A549 (cell line): ENCODE results near the gene ZC3H13. TPM values are rescaled to one million over a fixed set of nuclear protein-coding genes. Genes with fewer than 3 reads are reported as not detected.

Source experiments
- ATAC-seq, 2 experiments: fragments of 200-7000 bp in 1 of 2; fragments of >200 bp in 1 of 2; cut with Nextera tagmentation in 1 of 2; cut with Tn5 transposase in 1 of 2; 3 replicates each; pipeline versions ENCODE4 v1.8.0 to v1.9.1; 2018 to 2020; ENCODE audit warnings: mild to moderate bottlenecking in 1 of 2, moderate library complexity in 1 of 2
- CTCF ChIA-PET: fragments of 300-600 bp; sonication (Branson Sonifier 250); formaldehyde crosslinking; extraction: SDS; loops from one replicate; lab custom pipeline; 2021; ENCODE audit warnings: antibody characterized with exemption, inconsistent platforms; lab: Yijun Ruan, JAX
- POLR2A ChIA-PET: fragments of 350-600 bp; formaldehyde crosslinking; extraction: SDS; loops from one replicate; lab custom pipeline; 2021; ENCODE audit warnings: antibody characterized with exemption, inconsistent platforms; lab: Yijun Ruan, JAX
- DNase-seq, 2 experiments: peaks; one replicate each; pipeline versions ENCODE4 v3.0.0 to v3.0.0-alpha.2; 2011 to 2016; ENCODE audit warnings: low read depth in 1 of 2, low spot score in 1 of 2
- FAIRE-seq: peaks from 2 replicates; lab custom pipeline; 2011; peaks lifted over from hg19 to GRCh38; lab: Jason Lieb, UNC
- H3K27ac ChIP-seq, 2 experiments: fragments of >200 bp; sonication (Bioruptor Twin); formaldehyde crosslinking; 3 replicates each; pipeline ENCODE4 v1.5.1; 2016 to 2017
- H3K4me1 ChIP-seq: fragments of >200 bp; sonication (Bioruptor Twin); formaldehyde crosslinking; 3 replicates; pipeline ENCODE4 v1.6.1; 2016
- H3K4me2 ChIP-seq: fragments of >200 bp; sonication (Bioruptor Twin); formaldehyde crosslinking; 3 replicates; pipeline ENCODE4 v1.6.1; 2016
- H3K4me3 ChIP-seq: fragments of >200 bp; sonication (Bioruptor Twin); formaldehyde crosslinking; 3 replicates; pipeline ENCODE4 v1.5.1; 2016
- H3K9me3 ChIP-seq: fragments of >200 bp; sonication (Bioruptor Twin); formaldehyde crosslinking; 3 replicates; pipeline ENCODE4 v1.6.1; 2016
- CBX8 ChIP-seq: fragments of 200-600 bp; sonication (generic); IDR thresholded peaks from 2 replicates; pipeline ENCODE4 v1.6.1; 2016
- CHD4 ChIP-seq: fragments of 200-600 bp; sonication (generic); IDR thresholded peaks from 2 replicates; pipeline ENCODE4 v1.6.1; 2016; ENCODE audit warnings: antibody characterized with exemption, mild to moderate bottlenecking, borderline replicate concordance
- FOSB ChIP-seq: fragments of 250-450 bp; sonication (Bioruptor Pico); IDR thresholded peaks from 2 replicates; pipeline ENCODE4 v1.5.0; 2020; ENCODE audit warnings: mild to moderate bottlenecking, moderate library complexity
- FOXS1 ChIP-seq: fragments of 250-450 bp; sonication (Bioruptor Pico); IDR thresholded peaks from 2 replicates; pipeline ENCODE4 v1.5.0; 2020; ENCODE audit warnings: mild to moderate bottlenecking, moderate library complexity
- GATA3 ChIP-seq: IDR thresholded peaks from 2 replicates; pipeline ENCODE4 v1.6.1; 2012; ENCODE audit warnings: borderline replicate concordance
- HEYL ChIP-seq: fragments of 250-450 bp; sonication (Bioruptor Pico); IDR thresholded peaks from 2 replicates; pipeline ENCODE4 v1.8.0; 2021; ENCODE audit warnings: mild to moderate bottlenecking, moderate library complexity
- KDM5A ChIP-seq: fragments of 200-600 bp; sonication (generic); IDR thresholded peaks from 2 replicates; pipeline ENCODE4 v1.6.1; 2016; ENCODE audit warnings: antibody characterized with exemption, mild to moderate bottlenecking
- NFE2L2 ChIP-seq: fragments of 150-350 bp; conservative IDR thresholded peaks from 2 replicates; pipeline ENCODE4 v1.6.1; 2014; ENCODE audit warnings: low read length
- NPAS2 ChIP-seq: fragments of 250-450 bp; sonication (Bioruptor Pico); IDR thresholded peaks from 2 replicates; pipeline ENCODE4 v1.8.0; 2022; ENCODE audit warnings: mild to moderate bottlenecking, moderate library complexity, borderline replicate concordance
- NR3C1 ChIP-seq: fragments of >200 bp; sonication (Bioruptor Twin); formaldehyde crosslinking; IDR thresholded peaks from 3 replicates; pipeline ENCODE4 v1.6.1; 2017
- RAD21 ChIP-seq, 2 experiments: fragments of >200 bp in 1 of 2; sonication (Bioruptor Twin) in 1 of 2; formaldehyde crosslinking in 1 of 2; IDR thresholded peaks in 1 of 2; conservative IDR thresholded peaks in 1 of 2; 2 replicates in 1 of 2; 3 replicates in 1 of 2; pipeline ENCODE4 v1.6.1; 2012 to 2018; ENCODE audit warnings: inconsistent platforms in 1 of 2
- RARB ChIP-seq: fragments of 250-450 bp; sonication (Bioruptor Pico); IDR thresholded peaks from 2 replicates; pipeline ENCODE4 v1.8.0; 2021; ENCODE audit warnings: mild to moderate bottlenecking, moderate library complexity
- RCOR1 ChIP-seq: fragments of 150-350 bp; IDR thresholded peaks from 2 replicates; pipeline ENCODE4 v1.6.1; 2014; ENCODE audit warnings: antibody characterized with exemption, low read length, low read depth
- RFX5 ChIP-seq: fragments of 450-650 bp; IDR thresholded peaks from 2 replicates; pipeline ENCODE4 v1.7.1; 2014; ENCODE audit warnings: antibody characterized with exemption, mild to moderate bottlenecking, moderate library complexity
- RNF2 ChIP-seq: fragments of 200-600 bp; sonication (generic); IDR thresholded peaks from 2 replicates; pipeline ENCODE4 v1.6.1; 2016; ENCODE audit warnings: low read depth, mild to moderate bottlenecking, antibody characterized with exemption, moderate library complexity, borderline replicate concordance
- SREBF2 ChIP-seq: fragments of 450-650 bp; IDR thresholded peaks from 2 replicates; pipeline ENCODE4 v1.6.1; 2014; ENCODE audit warnings: mild to moderate bottlenecking, moderate library complexity
- WGBS: methylation state at CpG from one replicate; pipeline ENCODE4 v1.1.6; 2017; ENCODE audit errors: missing lambda C conversion rate; 5-methylcytosine and 5-hydroxymethylcytosine counted together
- polyA plus RNA-seq, 4 experiments: library from polyadenylated mRNA; depleted of rRNA in 3 of 4; stranded (reverse); fragments of >200 nt; fragmentation: RNase III in 1 of 4; extraction: RNeasy Plus Mini Kit Qiagen cat#74134 plus additional on column Dnase treatment in 1 of 4; gene quantifications; 2 replicates in 3 of 4; 3 replicates in 1 of 4; pipeline ENCODE4 v1.2.3, GENCODE V29; 2011 to 2017
- TF ChIP-seq, protein P1 (sequence below): fragments of 450-650 bp; IDR thresholded peaks from 2 replicates; pipeline ENCODE4 v1.6.1; 2014; ENCODE audit warnings: antibody characterized with exemption
- TF ChIP-seq, protein P2 (sequence below): IDR thresholded peaks from 2 replicates; pipeline ENCODE4 v1.6.1; 2012
- TF ChIP-seq, protein P3 (sequence below): fragments of >200 bp; sonication (Bioruptor Twin); formaldehyde crosslinking; IDR thresholded peaks from 3 replicates; pipeline ENCODE4 v1.5.1; 2016

Gene ZC3H13
- polyA plus RNA-seq, 2 of the 4 experiments (the other 2 are of a cell fraction), result 9.5 to 17.5 TPM

DNA sequence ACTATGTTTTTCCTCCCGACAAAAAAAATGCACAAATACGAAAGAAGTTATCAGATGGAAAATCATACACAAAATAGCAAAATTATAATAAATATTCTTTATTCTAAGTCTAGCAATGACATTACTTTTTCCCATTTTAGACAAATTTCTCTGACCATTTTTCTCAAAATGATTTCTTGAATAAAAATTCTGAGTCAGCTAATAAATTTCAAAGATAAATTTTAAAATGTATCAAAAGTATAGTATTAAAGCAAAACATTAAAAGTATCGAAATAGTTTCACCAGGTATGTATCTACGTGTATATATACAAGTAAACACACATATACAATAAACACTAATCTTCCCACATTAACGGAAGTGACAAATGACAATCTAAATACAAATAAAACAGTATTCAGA, 8.9 kb downstream of the ZC3H13 start:
- FAIRE-seq (no peak), DNase-seq (no peak), ATAC-seq (no peak)
- H3K4me1 ChIP-seq, result no peaks in the 10 kb centered on the region
- H3K9me3 ChIP-seq, result no peaks in the 10 kb centered on the region
- CTCF ChIA-PET, result no interaction called here
- no peak overlapping the region for H3K27ac ChIP-seq
- 91% methylated on average over 5 of the region's 5 CpGs for WGBS
- no peak for TF ChIP-seq RARB
- no peak for TF ChIP-seq RFX5
- TF ChIP-seq, protein P1, sequence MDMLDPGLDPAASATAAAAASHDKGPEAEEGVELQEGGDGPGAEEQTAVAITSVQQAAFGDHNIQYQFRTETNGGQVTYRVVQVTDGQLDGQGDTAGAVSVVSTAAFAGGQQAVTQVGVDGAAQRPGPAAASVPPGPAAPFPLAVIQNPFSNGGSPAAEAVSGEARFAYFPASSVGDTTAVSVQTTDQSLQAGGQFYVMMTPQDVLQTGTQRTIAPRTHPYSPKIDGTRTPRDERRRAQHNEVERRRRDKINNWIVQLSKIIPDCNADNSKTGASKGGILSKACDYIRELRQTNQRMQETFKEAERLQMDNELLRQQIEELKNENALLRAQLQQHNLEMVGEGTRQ, result no peak
- TF ChIP-seq GATA3, result no peak
- no peak for TF ChIP-seq NPAS2 (CRISPR knock-in tag)
- POLR2A ChIA-PET, result no interaction called here
- H3K4me3 ChIP-seq, result no peak overlapping the region
- no peak overlapping the region for H3K4me2 ChIP-seq

DNA sequence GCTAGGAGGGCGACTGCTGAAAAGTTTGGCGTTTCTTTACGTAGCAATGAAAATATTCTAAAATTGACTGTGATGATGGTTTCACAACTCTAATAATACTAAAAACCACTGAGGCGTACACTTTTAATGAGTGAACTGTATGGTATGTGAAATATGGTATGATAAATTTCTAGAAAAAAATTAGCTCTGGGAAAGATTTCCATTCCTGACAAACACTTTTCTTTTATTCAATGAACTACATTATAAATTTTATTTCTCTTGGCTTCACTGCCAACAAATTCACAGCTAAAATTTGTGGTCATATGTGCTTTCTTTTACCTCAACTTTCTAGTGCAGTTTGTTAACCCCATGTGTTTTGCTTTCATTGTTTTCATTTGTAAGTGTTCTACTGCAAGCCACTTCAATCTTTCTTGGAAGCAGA, 11.1 kb downstream of the ZC3H13 start:
- Histone ChIP-seq H3K27ac (no peak overlapping the region), H3K4me2 (no peak overlapping the region), H3K4me1 (no peaks in the 10 kb centered on the region), H3K9me3 (no peaks in the 10 kb centered on the region), H3K4me3 (no peak overlapping the region)
- POLR2A ChIA-PET, result no interaction called here
- CTCF ChIA-PET, result no interaction called here
- no peak for ATAC-seq
- WGBS, result 95% methylated on average over 4 of the region's 4 CpGs
- no peak for FAIRE-seq
- TF ChIP-seq CBX8, result no peak
- no peak for TF ChIP-seq HEYL
- TF ChIP-seq RNF2, result no peak
- TF ChIP-seq FOSB (CRISPR knock-in tag), result no peak
- TF ChIP-seq, protein P2, sequence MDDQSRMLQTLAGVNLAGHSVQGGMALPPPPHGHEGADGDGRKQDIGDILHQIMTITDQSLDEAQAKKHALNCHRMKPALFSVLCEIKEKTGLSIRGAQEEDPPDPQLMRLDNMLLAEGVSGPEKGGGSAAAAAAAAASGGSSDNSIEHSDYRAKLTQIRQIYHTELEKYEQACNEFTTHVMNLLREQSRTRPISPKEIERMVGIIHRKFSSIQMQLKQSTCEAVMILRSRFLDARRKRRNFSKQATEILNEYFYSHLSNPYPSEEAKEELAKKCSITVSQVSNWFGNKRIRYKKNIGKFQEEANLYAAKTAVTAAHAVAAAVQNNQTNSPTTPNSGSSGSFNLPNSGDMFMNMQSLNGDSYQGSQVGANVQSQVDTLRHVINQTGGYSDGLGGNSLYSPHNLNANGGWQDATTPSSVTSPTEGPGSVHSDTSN, result no peak
- no peak for TF ChIP-seq RARB
- TF ChIP-seq NR3C1, result no peak
- TF ChIP-seq SREBF2, result no peak
- TF ChIP-seq RAD21 (conservative IDR thresholded peaks at IDR 0.05 in 1 of 2, IDR thresholded peaks at IDR 0.05 in 1 of 2), result no peak
- no peak for TF ChIP-seq KDM5A
- TF ChIP-seq NFE2L2, result no peak
- TF ChIP-seq RCOR1, result no peak
- no peak for TF ChIP-seq CHD4
- TF ChIP-seq, protein P3, sequence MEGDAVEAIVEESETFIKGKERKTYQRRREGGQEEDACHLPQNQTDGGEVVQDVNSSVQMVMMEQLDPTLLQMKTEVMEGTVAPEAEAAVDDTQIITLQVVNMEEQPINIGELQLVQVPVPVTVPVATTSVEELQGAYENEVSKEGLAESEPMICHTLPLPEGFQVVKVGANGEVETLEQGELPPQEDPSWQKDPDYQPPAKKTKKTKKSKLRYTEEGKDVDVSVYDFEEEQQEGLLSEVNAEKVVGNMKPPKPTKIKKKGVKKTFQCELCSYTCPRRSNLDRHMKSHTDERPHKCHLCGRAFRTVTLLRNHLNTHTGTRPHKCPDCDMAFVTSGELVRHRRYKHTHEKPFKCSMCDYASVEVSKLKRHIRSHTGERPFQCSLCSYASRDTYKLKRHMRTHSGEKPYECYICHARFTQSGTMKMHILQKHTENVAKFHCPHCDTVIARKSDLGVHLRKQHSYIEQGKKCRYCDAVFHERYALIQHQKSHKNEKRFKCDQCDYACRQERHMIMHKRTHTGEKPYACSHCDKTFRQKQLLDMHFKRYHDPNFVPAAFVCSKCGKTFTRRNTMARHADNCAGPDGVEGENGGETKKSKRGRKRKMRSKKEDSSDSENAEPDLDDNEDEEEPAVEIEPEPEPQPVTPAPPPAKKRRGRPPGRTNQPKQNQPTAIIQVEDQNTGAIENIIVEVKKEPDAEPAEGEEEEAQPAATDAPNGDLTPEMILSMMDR, result no peak
- DNase-seq, result no peak

DNA sequence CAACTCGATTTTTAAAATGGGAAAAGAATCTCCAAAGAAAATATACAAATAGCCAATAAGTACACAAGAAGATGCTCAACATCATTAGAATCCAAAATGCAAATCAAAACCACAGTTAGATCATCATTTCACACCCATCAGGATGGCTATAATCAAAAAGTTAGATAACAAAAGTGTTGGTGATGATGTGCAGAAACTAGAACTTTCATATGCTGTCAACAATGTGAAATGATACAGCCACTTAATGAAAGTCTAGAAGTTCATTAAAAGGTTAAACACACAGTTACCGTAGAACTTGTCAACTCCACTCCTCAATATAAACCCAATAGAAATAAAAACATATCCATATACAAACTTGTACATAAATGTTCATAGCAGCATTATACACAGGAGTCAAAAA, 11.8 kb downstream of the ZC3H13 start:
- no peak for TF ChIP-seq FOXS1 (CRISPR knock-in tag)
- POLR2A ChIA-PET, result no interaction called here
- no peak for ATAC-seq
- Histone ChIP-seq H3K4me3 (no peak overlapping the region), H3K27ac (no peak overlapping the region), H3K4me2 (no peak overlapping the region), H3K9me3 (no peaks in the 10 kb centered on the region), H3K4me1 (no peaks in the 10 kb centered on the region)
- WGBS, result 57% methylated on average over 2 of the region's 2 CpGs
- CTCF ChIA-PET, result no interaction called here
- DNase-seq, result no peak
- FAIRE-seq, result no peak
